Activated B cell treated with CpG ODN at 0.5 μM for 24 hours (primary cell): Measurements from ENCODE around the gene LY6G6F. TPM values are rescaled to one million over a fixed set of nuclear protein-coding genes. Genes with fewer than 3 reads are reported as not detected.

Experiments
- ATAC-seq: fragments of 200-7000 bp; cut with Tn5 transposase; one replicate; pipeline ENCODE4 v1.10.0; 2021; ENCODE audit warnings: low read depth, mild to moderate bottlenecking, moderate library complexity
- CTCF ChIA-PET: fragments of 350-600 bp; sonication (Branson Sonifier 250); formaldehyde crosslinking; loops from one replicate; lab custom pipeline; 2021; ENCODE audit warnings: antibody characterized with exemption; lab: Charles Lee
- POLR2A ChIA-PET: fragments of 350-600 bp; sonication (Branson Sonifier 250); formaldehyde crosslinking; loops from one replicate; lab custom pipeline; 2021; ENCODE audit warnings: antibody characterized with exemption; lab: Charles Lee
- DNase-seq: peaks from one replicate; pipeline ENCODE4 v3.0.0; 2022
- H3K27ac Mint-ChIP-seq: one replicate; pipeline ENCODE4 v1.8.0; 2020; ENCODE audit warnings: mixed read lengths
- H3K27me3 Mint-ChIP-seq: one replicate; pipeline ENCODE4 v1.8.0; 2021; ENCODE audit warnings: mixed read lengths
- H3K36me3 Mint-ChIP-seq: one replicate; pipeline ENCODE4 v1.8.0; 2021; ENCODE audit warnings: low read depth, mixed read lengths
- H3K4me1 Mint-ChIP-seq: one replicate; pipeline ENCODE4 v1.8.0; 2021; ENCODE audit warnings: mixed read lengths
- H3K4me3 Mint-ChIP-seq: one replicate; pipeline ENCODE4 v1.8.0; 2020; ENCODE audit warnings: mild to moderate bottlenecking, mixed read lengths
- H3K9me3 Mint-ChIP-seq: one replicate; pipeline ENCODE4 v1.8.0; 2020; ENCODE audit warnings: mixed read lengths
- CTCF ChIP-seq: fragments of 200-600 bp; IDR thresholded peaks from one replicate; pipeline ENCODE4 v1.8.0; 2022; ENCODE audit warnings: antibody characterized with exemption, mild to moderate bottlenecking
- intact Hi-C: fragments of 100-400 bp; cut with micrococcal nuclease; formaldehyde crosslinking; loops from one replicate; pipeline ENCODE4 v1.15.1; 2024
- total RNA-seq: library from RNA; stranded (reverse); gene quantifications from 2 replicates; pipeline ENCODE4 v1.2.3, GENCODE V29; 2022

The LY6G6F gene
- total RNA-seq, 1 donor from 2014 or later, result not detected

GRCh38 chr6:31680226-31681134 lies 26.2 kb upstream of the LY6G6F start, which contains the start of gene LY6G5C:
Gene LY6G5C, minus strand, starts transcription at chr6:31681067. Its CDS starts 694 bp downstream, at chr6:31680373.
- Mint-ChIP-seq H3K36me3 (peaks cover 4% of the 10 kb centered on the region), H3K4me1 (peaks cover 40% of the 10 kb centered on the region), H3K27me3 (no peaks in the 10 kb centered on the region), H3K27ac (peak within 1 kb of the TSS; percentile 72), H3K4me3 (peak within 1 kb of the TSS; percentile 84), H3K9me3 (no peaks in the 10 kb centered on the region)
- ChIA-PET CTCF (interaction anchor here (0.7 to 3.6 kb wide), 8 partner anchors 19 to 271 kb away, joined by 3 to 22 read pairs (median 6); partner anchors contain the start of gene HSPA1B), POLR2A (interaction anchor here (0.7 to 2.3 kb wide), 14 partner anchors 16 to 186 kb away, joined by 3 to 23 read pairs (median 4); partner anchors contain the start of genes ABHD16A, BAG6, C6orf47 and CLIC1)
- intact Hi-C loops, result loop anchor here (1.0 to 5.0 kb wide), 9 partner anchors 22 to 272 kb away; partner anchors contain the start of genes ABHD16A and ATP6V1G2
- ATAC-seq, result peak; percentile 75
- no peak for TF ChIP-seq CTCF
- DNase-seq, result peak; percentile 46

GRCh38 chr6:31681135-31681671 lies 25.5 kb upstream of the LY6G6F start:
- DNase-seq, result peak; percentile 45
- ATAC-seq, result peak; percentile 55
- POLR2A ChIA-PET, result interaction anchor here (0.7 to 2.3 kb wide), 14 partner anchors 17 to 187 kb away, joined by 3 to 23 read pairs (median 4); partner anchors contain the start of genes ABHD16A, BAG6, C6orf47 and CLIC1

DNA sequence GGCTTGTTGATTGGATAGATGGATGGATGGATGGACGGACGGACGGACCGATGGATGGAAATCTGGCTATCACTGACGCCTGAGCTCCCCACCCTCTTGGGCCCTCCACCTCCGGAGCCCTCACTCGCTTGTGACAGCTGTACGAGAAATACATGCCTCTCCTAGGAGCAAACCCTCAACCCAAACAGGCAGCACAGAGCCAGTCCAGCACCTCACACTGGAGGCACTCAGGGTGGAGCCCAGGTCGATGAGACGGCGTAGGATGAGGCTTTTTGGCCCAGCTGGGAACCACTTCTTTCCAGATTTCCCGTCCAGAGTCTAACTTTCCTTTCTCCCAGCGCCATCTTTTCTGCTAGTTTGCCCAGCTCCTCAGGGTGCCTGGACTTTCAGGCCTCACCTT lies 23.1 kb upstream of the LY6G6F start:
- no peak overlapping the region for H3K4me3 Mint-ChIP-seq
- CTCF ChIA-PET, result interaction anchor here (1.0 kb wide), 1 partner anchor 132 kb away, joined by 3 read pairs; the partner anchor contains the start of genes HSPA1A and HSPA1L
- POLR2A ChIA-PET, result no interaction called here
- ATAC-seq (no peak), DNase-seq (no peak)
- H3K4me1 Mint-ChIP-seq, result peaks cover 30% of the 10 kb centered on the region
- no peak overlapping the region for H3K27ac Mint-ChIP-seq
- H3K36me3 Mint-ChIP-seq, result peaks cover 34% of the 10 kb centered on the region
- TF ChIP-seq CTCF, result no peak
- H3K9me3 Mint-ChIP-seq, result no peaks in the 10 kb centered on the region
- intact Hi-C loops, result loop anchor here (5.0 kb wide), 1 partner anchor 269 kb away; no protein-coding TSS in a partner anchor
- no peaks in the 10 kb centered on the region for H3K27me3 Mint-ChIP-seq

More at GRCh38 chr6:31681135-31681671, 25.5 kb upstream of the LY6G6F start:
- Mint-ChIP-seq H3K27ac (peak overlapping the region; percentile 24), H3K4me1 (peaks cover 39% of the 10 kb centered on the region), H3K27me3 (no peaks in the 10 kb centered on the region), H3K36me3 (peaks cover 11% of the 10 kb centered on the region), H3K4me3 (peak overlapping the region; percentile 84), H3K9me3 (no peaks in the 10 kb centered on the region)
- intact Hi-C loops, result loop anchor here (2.0 to 5.0 kb wide), 4 partner anchors 22 to 271 kb away; partner anchors contain the start of gene ABHD16A
- CTCF ChIA-PET, result interaction anchor here (0.8 to 3.6 kb wide), 7 partner anchors 46 to 271 kb away, joined by 3 to 22 read pairs (median 7); partner anchors contain the start of gene HSPA1B
- no peak for TF ChIP-seq CTCF

GRCh38 chr6:31686483-31686882 lies 20.2 kb upstream of the LY6G6F start:
- Mint-ChIP-seq H3K9me3 (no peaks in the 10 kb centered on the region), H3K36me3 (peaks cover 62% of the 10 kb centered on the region), H3K4me1 (peaks cover 29% of the 10 kb centered on the region), H3K27ac (peak overlapping the region; percentile 21), H3K27me3 (no peaks in the 10 kb centered on the region), H3K4me3 (no peak overlapping the region)
- no peak for ATAC-seq
- no peak for TF ChIP-seq CTCF
- CTCF ChIA-PET, result no interaction called here
- no peak for DNase-seq
- POLR2A ChIA-PET, result interaction anchor here (0.5 to 1.1 kb wide), 2 partner anchors 46 to 54 kb away, joined by 3 read pairs; no protein-coding TSS in a partner anchor
- intact Hi-C loops, result no loop called here
